Measurements from ENCODE around the gene ANKRD44. TPM values are rescaled to one million over a fixed set of nuclear protein-coding genes. Genes with fewer than 3 reads are reported as not detected.
A peak's percentile ranks its signal among the peaks of the same experiment; 100 is the strongest.

ANKRD44 gene
- total RNA-seq, 1 experiment from 2014 or later, result 7.1 TPM

DNA sequence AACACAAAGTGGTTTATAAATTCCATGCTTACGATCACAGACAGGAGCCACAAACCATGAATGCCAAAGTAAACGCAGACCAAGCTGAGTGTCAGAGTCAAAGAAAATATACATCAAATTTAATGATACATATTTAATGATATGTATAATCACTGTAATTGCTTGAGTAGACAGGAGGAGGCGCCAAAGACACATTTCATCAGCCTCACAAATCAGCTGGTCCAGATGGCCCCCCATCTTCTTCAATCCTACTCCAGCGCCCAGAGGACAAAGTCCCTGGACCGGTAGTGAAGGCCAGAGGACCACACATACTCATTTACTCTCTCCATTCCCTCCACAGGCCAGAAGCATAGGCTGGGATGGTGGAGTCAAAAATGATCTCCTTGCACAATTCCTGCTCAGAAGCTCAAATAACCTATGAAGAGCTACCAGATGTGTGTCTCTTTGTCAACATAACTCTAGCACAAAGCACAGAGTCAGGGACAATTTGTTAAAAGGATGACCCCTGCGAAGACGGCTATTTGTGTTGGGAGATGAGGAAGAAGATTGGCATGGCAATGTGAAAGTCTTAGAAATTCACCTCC lies 234.7 kb downstream of the ANKRD44 start:
- Mint-ChIP-seq H3K36me3 (ENCODE audit: insufficient read depth, unreplicated experiment) (no peaks in the 10 kb centered on the region), H3K4me1 (ENCODE audit: low read depth, unreplicated experiment) (peaks cover 11% of the 10 kb centered on the region), H3K4me3 (ENCODE audit: low read depth, unreplicated experiment) (no peak overlapping the region), H3K27ac (ENCODE audit: unreplicated experiment) (no peak overlapping the region), H3K27me3 (ENCODE audit: unreplicated experiment) (no peaks in the 10 kb centered on the region), H3K9me3 (ENCODE audit: low read depth, unreplicated experiment) (no peaks in the 10 kb centered on the region)
- no TSS peak for BruUV-seq (replicated peaks)
- CTCF ChIA-PET, result interaction anchor here (1.7 kb wide), 1 partner anchor 93 kb away, joined by 4 read pairs; no protein-coding TSS in a partner anchor
- intact Hi-C loops (cut with micrococcal nuclease; ENCODE audit: unreplicated experiment), result no loop called here
- TF ChIP-seq, protein P1, sequence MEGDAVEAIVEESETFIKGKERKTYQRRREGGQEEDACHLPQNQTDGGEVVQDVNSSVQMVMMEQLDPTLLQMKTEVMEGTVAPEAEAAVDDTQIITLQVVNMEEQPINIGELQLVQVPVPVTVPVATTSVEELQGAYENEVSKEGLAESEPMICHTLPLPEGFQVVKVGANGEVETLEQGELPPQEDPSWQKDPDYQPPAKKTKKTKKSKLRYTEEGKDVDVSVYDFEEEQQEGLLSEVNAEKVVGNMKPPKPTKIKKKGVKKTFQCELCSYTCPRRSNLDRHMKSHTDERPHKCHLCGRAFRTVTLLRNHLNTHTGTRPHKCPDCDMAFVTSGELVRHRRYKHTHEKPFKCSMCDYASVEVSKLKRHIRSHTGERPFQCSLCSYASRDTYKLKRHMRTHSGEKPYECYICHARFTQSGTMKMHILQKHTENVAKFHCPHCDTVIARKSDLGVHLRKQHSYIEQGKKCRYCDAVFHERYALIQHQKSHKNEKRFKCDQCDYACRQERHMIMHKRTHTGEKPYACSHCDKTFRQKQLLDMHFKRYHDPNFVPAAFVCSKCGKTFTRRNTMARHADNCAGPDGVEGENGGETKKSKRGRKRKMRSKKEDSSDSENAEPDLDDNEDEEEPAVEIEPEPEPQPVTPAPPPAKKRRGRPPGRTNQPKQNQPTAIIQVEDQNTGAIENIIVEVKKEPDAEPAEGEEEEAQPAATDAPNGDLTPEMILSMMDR (IDR thresholded peaks at IDR 0.05; ENCODE audit: unreplicated experiment), result peak; percentile 61
- no peak for DNase-seq

DNA sequence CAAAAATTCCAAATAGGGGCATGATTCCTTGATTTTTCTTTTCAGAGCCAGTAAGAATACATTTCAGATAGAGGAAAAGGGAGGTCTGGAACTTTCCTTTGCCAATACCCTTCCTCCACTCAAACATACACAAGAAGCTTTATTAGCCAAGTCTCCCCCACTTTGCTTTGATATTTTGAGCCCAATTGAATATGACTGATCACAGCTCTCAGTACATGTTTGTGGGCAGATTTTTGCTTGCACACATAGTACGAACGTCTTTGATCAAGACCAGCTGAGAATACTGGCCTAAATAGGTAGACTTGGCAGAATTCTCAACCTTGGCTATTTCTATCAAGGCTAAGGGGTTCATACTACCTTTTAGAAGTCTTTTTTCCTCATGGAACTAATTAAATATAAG lies 235.3 kb downstream of the ANKRD44 start:
- TF ChIP-seq, protein P1 (IDR thresholded peaks at IDR 0.05; ENCODE audit: unreplicated experiment), result no peak
- CTCF ChIA-PET, result interaction anchor here (1.7 kb wide), 1 partner anchor 93 kb away, joined by 4 read pairs; no protein-coding TSS in a partner anchor
- Mint-ChIP-seq H3K27ac (ENCODE audit: unreplicated experiment) (no peak overlapping the region), H3K9me3 (ENCODE audit: low read depth, unreplicated experiment) (no peaks in the 10 kb centered on the region), H3K4me1 (ENCODE audit: low read depth, unreplicated experiment) (peaks cover 11% of the 10 kb centered on the region), H3K36me3 (ENCODE audit: insufficient read depth, unreplicated experiment) (no peaks in the 10 kb centered on the region), H3K27me3 (ENCODE audit: unreplicated experiment) (no peaks in the 10 kb centered on the region), H3K4me3 (ENCODE audit: low read depth, unreplicated experiment) (no peak overlapping the region)
- no peak for DNase-seq
- intact Hi-C loops (cut with micrococcal nuclease; ENCODE audit: unreplicated experiment), result no loop called here
- no TSS peak for BruUV-seq (replicated peaks)

DNA sequence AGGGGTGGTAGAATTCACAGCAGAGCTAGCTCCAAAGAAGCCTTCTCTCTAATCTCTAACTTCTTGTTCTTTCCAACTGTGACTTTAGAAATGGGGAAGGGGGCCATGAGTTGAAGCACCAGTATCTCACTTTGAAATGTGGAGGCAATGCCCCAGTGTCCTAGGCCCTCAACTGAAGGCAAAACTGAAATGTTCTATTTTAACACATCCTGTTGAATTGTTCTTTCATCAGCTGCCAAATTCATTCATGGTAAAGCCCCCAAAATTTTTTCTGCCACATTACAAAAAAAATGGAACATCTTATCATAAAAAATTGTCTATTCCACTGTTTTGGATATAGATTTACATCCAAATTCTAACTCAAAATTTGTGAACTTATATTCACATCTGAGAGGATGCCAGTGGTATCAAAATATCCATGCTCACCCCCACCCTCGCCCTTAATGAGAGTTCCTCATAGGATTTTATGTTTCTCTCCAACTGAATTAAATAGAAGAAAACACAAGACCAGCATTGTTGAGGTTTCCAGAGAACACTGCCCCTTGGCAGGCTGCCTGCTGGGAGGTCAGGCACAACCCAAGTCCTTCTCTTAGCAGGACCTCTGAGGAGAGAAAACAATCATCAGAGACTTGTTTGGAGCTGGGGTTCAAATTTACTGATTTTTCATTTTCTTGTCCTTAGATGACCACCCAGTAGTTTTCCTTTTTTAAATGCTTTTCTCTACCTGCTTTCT lies 236.7 kb downstream of the ANKRD44 start:
- TF ChIP-seq, protein P1 (IDR thresholded peaks at IDR 0.05; ENCODE audit: unreplicated experiment), result no peak
- Mint-ChIP-seq H3K27ac (ENCODE audit: unreplicated experiment) (no peak overlapping the region), H3K4me3 (ENCODE audit: low read depth, unreplicated experiment) (no peak overlapping the region), H3K9me3 (ENCODE audit: low read depth, unreplicated experiment) (no peaks in the 10 kb centered on the region), H3K36me3 (ENCODE audit: insufficient read depth, unreplicated experiment) (no peaks in the 10 kb centered on the region), H3K27me3 (ENCODE audit: unreplicated experiment) (no peaks in the 10 kb centered on the region), H3K4me1 (ENCODE audit: low read depth, unreplicated experiment) (peaks cover 11% of the 10 kb centered on the region)
- BruUV-seq (replicated peaks), result no TSS peak
- peak; percentile 34 for DNase-seq
- CTCF ChIA-PET, result no interaction called here
- intact Hi-C loops (cut with micrococcal nuclease; ENCODE audit: unreplicated experiment), result no loop called here

DNA sequence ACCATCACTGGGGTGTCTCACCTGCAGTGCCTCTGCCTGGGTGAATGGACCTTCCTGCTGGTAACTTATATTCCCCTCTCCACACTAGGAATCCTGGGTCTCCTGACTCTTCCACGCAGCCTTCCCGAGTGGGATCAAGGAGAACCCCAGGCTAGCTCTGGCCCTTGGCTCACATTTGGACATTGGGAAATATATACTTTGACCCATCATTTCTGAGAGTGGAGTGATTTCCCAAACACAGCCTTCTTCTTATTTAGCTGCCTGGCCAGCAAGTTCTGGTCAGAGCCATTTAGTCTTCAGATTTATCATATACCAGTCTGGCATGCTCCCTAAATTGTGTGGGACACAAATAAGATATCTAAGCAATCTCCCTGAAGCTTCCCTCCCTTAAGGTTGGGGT lies 237.3 kb downstream of the ANKRD44 start:
- Mint-ChIP-seq H3K9me3 (ENCODE audit: low read depth, unreplicated experiment) (no peaks in the 10 kb centered on the region), H3K36me3 (ENCODE audit: insufficient read depth, unreplicated experiment) (no peaks in the 10 kb centered on the region), H3K27ac (ENCODE audit: unreplicated experiment) (no peak overlapping the region), H3K27me3 (ENCODE audit: unreplicated experiment) (no peaks in the 10 kb centered on the region), H3K4me3 (ENCODE audit: low read depth, unreplicated experiment) (no peak overlapping the region), H3K4me1 (ENCODE audit: low read depth, unreplicated experiment) (peaks cover 11% of the 10 kb centered on the region)
- intact Hi-C loops (cut with micrococcal nuclease; ENCODE audit: unreplicated experiment), result no loop called here
- no TSS peak for BruUV-seq (replicated peaks)
- TF ChIP-seq, protein P1 (IDR thresholded peaks at IDR 0.05; ENCODE audit: unreplicated experiment), result no peak
- CTCF ChIA-PET, result no interaction called here
- DNase-seq, result no peak

Measured in Calu3 (cell line).